ENCODE measurements around the gene HLA-A.

- TF ChIP-seq, protein P1, sequence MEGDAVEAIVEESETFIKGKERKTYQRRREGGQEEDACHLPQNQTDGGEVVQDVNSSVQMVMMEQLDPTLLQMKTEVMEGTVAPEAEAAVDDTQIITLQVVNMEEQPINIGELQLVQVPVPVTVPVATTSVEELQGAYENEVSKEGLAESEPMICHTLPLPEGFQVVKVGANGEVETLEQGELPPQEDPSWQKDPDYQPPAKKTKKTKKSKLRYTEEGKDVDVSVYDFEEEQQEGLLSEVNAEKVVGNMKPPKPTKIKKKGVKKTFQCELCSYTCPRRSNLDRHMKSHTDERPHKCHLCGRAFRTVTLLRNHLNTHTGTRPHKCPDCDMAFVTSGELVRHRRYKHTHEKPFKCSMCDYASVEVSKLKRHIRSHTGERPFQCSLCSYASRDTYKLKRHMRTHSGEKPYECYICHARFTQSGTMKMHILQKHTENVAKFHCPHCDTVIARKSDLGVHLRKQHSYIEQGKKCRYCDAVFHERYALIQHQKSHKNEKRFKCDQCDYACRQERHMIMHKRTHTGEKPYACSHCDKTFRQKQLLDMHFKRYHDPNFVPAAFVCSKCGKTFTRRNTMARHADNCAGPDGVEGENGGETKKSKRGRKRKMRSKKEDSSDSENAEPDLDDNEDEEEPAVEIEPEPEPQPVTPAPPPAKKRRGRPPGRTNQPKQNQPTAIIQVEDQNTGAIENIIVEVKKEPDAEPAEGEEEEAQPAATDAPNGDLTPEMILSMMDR (IDR thresholded peaks at IDR 0.05; ENCODE audit: low read depth, low read length): no peak
- no peak for TF ChIP-seq POLR2A (IDR thresholded peaks at IDR 0.05; ENCODE audit: extremely low read depth, insufficient read length)
- no peak for TF ChIP-seq MYC (IDR thresholded peaks at IDR 0.05; ENCODE audit: low read depth, low read length)
- TF ChIP-seq MAX (IDR thresholded peaks at IDR 0.05; ENCODE audit: low read depth, low read length): no peak
Measured at GRCh38 chr6:29984992-29985391, 42.7 kb downstream of the HLA-A start.
